HG03139 (cell line): Measurements from ENCODE around the gene UCP3.

Experiments
- ATAC-seq: cut with Tn5 transposase; IDR thresholded peaks from one replicate; pipeline ENCODE4 v1.9.1; 2021; ENCODE audit not compliant: unreplicated experiment

UCP3 gene

GRCh38 chr11:74008373-74009229, at the start of gene UCP3:
UCP3 (minus strand) TSS chr11:74009085; CDS start chr11:74007042, 2,043 bp downstream.
- ATAC-seq: no peak

- no peak for ATAC-seq
Measured at GRCh38 chr11:74057249-74058151, 48.6 kb upstream of the UCP3 start.

- ATAC-seq: no peak
Measured at GRCh38 chr11:74055938-74056337, 47.1 kb upstream of the UCP3 start.

GRCh38 chr11:74050465-74050864, 41.6 kb upstream of the UCP3 start:
- ATAC-seq: no peak

GRCh38 chr11:74048993-74049392, 40.1 kb upstream of the UCP3 start:
- no peak for ATAC-seq

- ATAC-seq: no peak
Measured at GRCh38 chr11:74044538-74044937, 35.7 kb upstream of the UCP3 start.

GRCh38 chr11:74043450-74043849, 34.6 kb upstream of the UCP3 start:
- no peak for ATAC-seq

GRCh38 chr11:74037309-74037708, 28.4 kb upstream of the UCP3 start:
- ATAC-seq: no peak

- no peak for ATAC-seq
Measured at GRCh38 chr11:74035264-74035663, 26.4 kb upstream of the UCP3 start.

GRCh38 chr11:74033046-74033445, 24.2 kb upstream of the UCP3 start:
- no peak for ATAC-seq

GRCh38 chr11:74030723-74031676, 22.1 kb upstream of the UCP3 start:
- ATAC-seq: no peak

- ATAC-seq: no peak
Measured at GRCh38 chr11:74025467-74026166, 16.7 kb upstream of the UCP3 start.

GRCh38 chr11:74024261-74025029, 15.6 kb upstream of the UCP3 start:
- ATAC-seq: no peak

GRCh38 chr11:74023276-74023675, 14.4 kb upstream of the UCP3 start:
- no peak for ATAC-seq

GRCh38 chr11:74022546-74022945, 13.7 kb upstream of the UCP3 start:
- no peak for ATAC-seq

GRCh38 chr11:74021998-74022397, 13.1 kb upstream of the UCP3 start:
- ATAC-seq: no peak

- no peak for ATAC-seq
Measured at GRCh38 chr11:74020539-74020938, 11.7 kb upstream of the UCP3 start.

- no peak for ATAC-seq
Measured at GRCh38 chr11:74019860-74020259, 11.0 kb upstream of the UCP3 start.

GRCh38 chr11:74019104-74019738, 10.3 kb upstream of the UCP3 start:
- no peak for ATAC-seq
